Right renal pelvis (tissue), 4 donors: Measurements from ENCODE around the gene AUTS2. TPM values are rescaled to one million over a fixed set of nuclear protein-coding genes. Genes with fewer than 3 reads are reported as not detected.

Experiments
- DNase-seq, 4 donors: peaks; one replicate each; pipeline ENCODE4 v3.0.0-alpha.2; 2013; ENCODE audit warnings: low read depth in 4 of 4, low spot score in 3 of 4, missing footprints in 1 of 4
- polyA plus RNA-seq, 4 donors: library from polyadenylated mRNA; unstranded; fragments of 120-200 nt; gene quantifications; one replicate each; pipeline ENCODE4 v1.2.1, GENCODE V29; 2013; ENCODE audit not compliant: insufficient read length in 4 of 4

The AUTS2 gene
- polyA plus RNA-seq, 4 donors: 67.5 to 85.6 (median 76.0) TPM

DNA sequence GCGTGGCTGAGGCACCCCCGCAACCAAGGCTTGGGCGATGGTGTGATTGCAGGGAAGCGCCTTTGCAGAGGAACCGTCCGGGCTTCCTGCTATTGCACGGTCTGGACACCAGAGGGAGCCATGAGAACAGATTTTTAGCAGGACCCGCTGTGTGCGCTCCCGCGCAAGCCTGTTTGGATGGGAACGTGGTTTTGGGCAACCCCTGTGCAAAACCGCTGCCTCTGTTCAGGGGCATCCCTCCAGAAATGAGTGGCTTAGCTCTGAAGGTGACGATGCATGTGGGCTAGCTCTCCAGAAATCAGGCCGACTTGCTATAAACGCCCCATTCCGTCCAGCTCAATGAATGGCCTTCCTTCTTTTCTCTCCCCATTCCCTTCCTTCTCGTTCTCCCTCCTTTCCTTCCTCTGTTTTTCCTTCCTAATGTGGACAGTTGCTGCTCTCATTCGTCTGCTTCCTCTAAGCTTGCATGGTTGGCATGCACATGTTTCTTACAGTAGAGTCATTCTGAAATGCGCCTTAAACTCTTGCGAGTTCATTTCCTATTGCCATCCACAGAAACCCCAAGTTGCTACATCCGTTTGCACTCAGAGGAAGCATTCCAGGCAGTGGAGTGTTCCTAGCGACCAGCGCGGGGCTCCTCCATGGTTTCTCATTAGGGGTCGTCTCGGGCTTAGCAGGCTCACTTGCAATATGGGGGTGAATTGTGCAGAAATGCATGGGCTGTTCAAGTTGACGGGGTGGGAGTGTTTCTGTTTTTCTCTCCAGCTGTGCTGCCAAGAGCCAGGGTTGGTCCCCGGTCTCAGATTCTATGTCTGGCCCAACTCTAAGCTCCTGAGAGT, 1231.2 kb downstream of the AUTS2 start:
- peak in 3 of 4 donors; percentile 43 to 47 (median 46) for DNase-seq

DNA sequence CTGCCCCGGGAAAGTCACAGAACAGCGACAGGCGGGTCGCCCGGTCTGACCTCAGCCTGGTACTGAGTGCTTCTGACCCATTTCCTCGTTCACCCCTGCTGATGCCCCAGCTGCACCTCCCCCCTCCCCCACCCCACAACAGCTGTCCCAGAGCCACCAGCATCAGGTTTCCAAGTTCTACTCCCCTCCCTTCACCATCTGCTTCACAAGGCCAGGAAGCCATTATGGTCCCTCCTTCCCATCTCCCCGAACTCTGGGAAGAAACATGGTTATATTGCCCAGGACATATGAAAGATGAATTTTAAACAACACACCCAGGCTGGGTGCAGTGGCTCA, 1231.8 kb downstream of the AUTS2 start:
- DNase-seq: no peak

DNA sequence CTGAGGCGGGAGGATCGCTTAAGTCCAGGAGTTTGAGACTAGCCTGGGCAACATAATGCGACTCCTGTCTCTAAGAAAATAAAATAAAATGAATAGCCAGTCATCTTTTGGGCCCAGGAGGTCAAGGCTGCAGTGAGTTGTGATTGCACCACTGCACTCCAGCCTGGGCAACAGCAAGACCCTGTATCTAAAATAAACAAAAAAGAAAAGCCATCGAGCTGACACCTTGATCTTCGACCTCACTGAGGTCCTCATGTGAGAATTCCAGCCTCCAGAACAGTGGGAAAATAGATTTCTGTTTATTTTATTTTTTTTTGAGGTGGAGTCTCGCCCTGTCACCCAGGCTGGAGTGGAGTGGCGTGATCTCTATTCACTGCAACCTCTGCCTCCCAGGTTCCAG, 1232.2 kb downstream of the AUTS2 start:
- DNase-seq: no peak

DNA sequence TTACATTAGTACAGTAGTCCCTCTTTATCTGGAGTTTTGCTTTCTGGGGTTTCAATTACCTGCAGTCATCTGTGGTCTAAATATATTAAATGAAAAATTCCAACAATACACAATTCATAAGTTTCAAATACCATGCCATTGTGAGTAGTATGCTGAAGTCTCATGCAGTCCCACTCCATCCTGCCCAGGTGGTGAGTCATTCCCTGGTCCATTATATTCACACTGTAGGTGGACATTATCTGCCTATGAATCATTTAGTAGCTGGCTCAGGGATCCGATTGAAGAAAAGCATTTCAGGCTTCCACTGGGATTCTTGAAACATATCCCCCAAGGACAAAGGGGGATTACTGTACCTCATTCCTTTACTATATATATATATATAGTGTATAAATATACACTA, 1235.5 kb downstream of the AUTS2 start:
- DNase-seq: no peak

DNA sequence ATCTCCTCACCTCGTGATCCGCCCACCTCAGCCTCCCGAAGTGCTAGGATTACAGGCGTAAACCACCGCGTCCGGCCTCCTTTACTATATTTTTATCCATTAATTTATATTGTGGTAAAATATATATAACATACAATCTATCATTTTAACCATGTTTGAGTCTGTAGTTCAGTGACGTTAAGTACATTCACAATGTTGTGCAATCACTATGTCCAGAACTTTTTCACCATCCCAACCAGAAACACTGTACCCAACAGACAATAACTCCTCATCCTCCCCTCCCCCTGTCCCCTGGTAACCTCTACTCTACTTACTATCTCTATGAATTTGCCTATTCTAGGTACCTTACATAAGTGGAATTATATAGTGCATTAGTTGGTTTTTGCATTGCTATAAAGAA, 1236.1 kb downstream of the AUTS2 start:
- DNase-seq: no peak

DNA sequence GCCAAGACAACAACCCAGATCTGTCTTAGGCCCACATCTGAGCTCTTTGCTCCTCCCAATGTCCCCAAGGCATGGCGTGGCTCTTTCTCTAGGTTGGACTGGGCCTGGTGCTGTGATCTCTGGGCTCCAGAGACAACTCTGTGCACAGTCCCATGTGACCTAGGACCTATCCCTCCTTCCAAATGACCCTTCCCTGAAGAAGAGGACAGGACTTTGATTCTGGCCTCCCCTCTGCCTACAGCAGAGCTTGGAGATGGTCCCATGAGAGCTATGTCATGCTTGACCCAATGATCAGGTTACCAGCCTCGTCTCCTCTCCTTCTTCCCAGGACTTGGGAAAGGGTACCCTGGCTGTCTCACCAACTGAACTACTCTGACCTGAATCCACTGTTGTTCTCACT, 1237.4 kb downstream of the AUTS2 start:
- no peak for DNase-seq

DNA sequence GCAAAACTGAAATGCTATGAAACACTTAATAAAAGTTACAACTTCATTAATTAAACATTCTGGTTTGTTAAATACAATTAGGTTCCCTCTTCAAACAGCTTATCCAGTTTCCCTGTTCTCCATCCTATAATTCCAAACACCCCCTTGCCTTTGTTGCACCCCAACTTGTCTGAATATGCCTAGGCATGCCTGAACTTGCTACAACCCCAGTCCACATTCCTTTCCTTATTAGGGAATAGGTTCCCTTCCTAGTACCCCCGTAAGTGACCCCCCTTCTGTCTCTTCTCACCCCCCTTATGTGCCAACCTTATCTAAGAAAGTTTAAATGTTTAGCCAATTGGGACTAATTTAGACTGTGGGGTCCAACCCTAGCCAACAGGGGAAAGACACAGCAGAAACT, 1238.0 kb downstream of the AUTS2 start:
- no peak for DNase-seq

DNA sequence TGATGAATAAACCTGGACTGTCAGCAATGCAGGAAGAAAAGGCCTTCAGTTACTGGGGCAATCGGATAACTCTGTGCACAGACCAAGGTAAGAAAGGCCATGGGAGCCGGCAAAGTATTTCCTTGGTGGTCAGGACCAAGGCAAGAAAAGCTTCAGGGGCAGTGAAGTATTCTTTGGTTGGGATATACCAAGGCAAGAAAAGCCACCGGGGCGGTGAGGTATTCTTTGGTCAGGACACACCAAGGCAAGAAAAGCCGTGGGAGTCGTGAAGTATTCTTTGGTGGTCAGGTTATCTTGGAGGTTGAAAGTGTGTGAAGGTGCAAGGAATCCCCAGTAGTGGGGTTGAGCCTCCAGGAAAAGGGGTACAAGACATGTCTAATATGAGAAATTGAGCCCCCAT, 1238.7 kb downstream of the AUTS2 start:
- DNase-seq: no peak

GRCh38 chr7:70837589-70837988, 1239.3 kb downstream of the AUTS2 start:
- no peak for DNase-seq

DNA sequence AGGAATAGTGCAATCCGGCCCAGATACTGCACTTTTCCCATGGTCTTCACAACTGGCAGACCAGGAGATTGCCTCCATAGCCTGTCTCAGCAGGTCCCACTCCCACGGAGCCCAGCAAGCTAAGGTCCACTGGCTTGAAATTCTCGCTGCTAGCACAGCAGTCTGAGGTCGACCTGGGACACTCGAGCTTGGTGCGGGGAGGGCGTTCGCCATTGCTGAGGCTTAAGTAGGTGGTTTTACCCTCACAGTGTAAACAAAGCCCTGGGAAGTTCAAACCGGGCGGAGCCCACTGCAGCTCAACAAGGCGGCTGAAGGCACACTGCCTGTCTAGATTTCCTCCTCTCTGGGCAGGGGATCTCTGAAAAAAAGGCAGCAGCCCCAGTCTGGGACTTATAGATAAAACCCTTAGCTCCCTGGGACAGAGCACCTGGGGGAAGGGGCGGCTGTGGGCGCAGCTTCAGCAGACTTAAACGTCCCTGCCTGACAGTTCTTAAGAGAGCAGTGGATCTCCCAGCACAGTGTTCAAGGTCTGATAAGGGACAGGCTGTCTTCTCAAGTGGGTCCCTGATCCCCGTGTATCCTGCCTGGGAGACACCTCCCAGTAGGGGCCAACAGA, 1240.1 kb downstream of the AUTS2 start:
- no peak for DNase-seq
